Gastrocnemius medialis (tissue), 4 donors: ENCODE results near the gene NUP153. TPM values are rescaled to one million over a fixed set of nuclear protein-coding genes. Genes with fewer than 3 reads are reported as not detected.

Source experiments
- ATAC-seq, 2 donors: fragments of 150-250 bp; one replicate each; pipeline ENCODE4 v1.9.1; 2016
- DNase-seq, 2 donors: peaks; one replicate each; pipeline ENCODE4 v3.0.0-alpha.2; 2019
- H3K27ac ChIP-seq, 4 donors: fragments of 200-600 bp; sonication (generic); 1 replicate in 1 of 4; 2 replicates in 3 of 4; pipeline ENCODE4 v1.5.1; 2016 to 2018; ENCODE audit warnings: mild to moderate bottlenecking in 2 of 4, moderate library complexity in 1 of 4
- H3K27me3 ChIP-seq, 3 donors: fragments of 200-600 bp; sonication (generic) in 2 of 3; 1 replicate in 1 of 3; 2 replicates in 2 of 3; pipeline versions ENCODE4 v1.5.1 to v1.6.0; 2016 to 2019; ENCODE audit warnings: mild to moderate bottlenecking in 1 of 3, moderate library complexity in 1 of 3
- H3K36me3 ChIP-seq, 2 donors: fragments of 200-600 bp; sonication (generic) in 1 of 2; one replicate each; pipeline ENCODE4 v1.5.1; 2017 to 2018
- H3K4me1 ChIP-seq, 2 donors: fragments of 200-600 bp; sonication (generic) in 1 of 2; one replicate each; pipeline ENCODE4 v1.5.1; 2016 to 2017; ENCODE audit warnings: mild to moderate bottlenecking in 2 of 2
- H3K4me3 ChIP-seq, 4 donors: fragments of 200-600 bp; sonication (generic) in 3 of 4; 1 replicate in 1 of 4; 2 replicates in 3 of 4; pipeline ENCODE4 v1.5.1; 2016 to 2019; ENCODE audit warnings: mild to moderate bottlenecking in 2 of 4
- H3K9me3 ChIP-seq, 3 donors: fragments of 200-600 bp; sonication (generic) in 2 of 3; 1 replicate in 1 of 3; 2 replicates in 2 of 3; pipeline ENCODE4 v1.5.1; 2016 to 2019
- POLR2A ChIP-seq, 2 donors: fragments of 450-650 bp; IDR thresholded peaks; one replicate each; pipeline ENCODE4 v1.6.1; 2017; ENCODE audit warnings: antibody characterized with exemption in 2 of 2, mild to moderate bottlenecking in 2 of 2, moderate library complexity in 2 of 2
- in situ Hi-C, 4 donors: fragments of 200-750 bp; cut with MboI; loops; one replicate each; pipeline versions ENCODE4 v1.15.0 to v1.8.0; 2017; ENCODE audit warnings: low sequenced_read_pairs in 4 of 4
- intact Hi-C: fragments of 100-400 bp; cut with DNase I; formaldehyde crosslinking; loops from one replicate; pipeline ENCODE4 v1.15.1; 2023; ENCODE audit warnings: low total_unique reads
- total RNA-seq, 4 donors: library from RNA; depleted of rRNA; stranded (reverse); fragments of >200 nt; gene quantifications; one replicate each; pipeline versions ENCODE4 v1.1.0 to v1.2.3, GENCODE V29; 2016
- TF ChIP-seq, protein P1 (sequence below), 5 experiments: fragments of 450-650 bp in 3 of 5; fragments of 200-600 bp in 2 of 5; sonication (generic) in 2 of 5; IDR thresholded peaks in 4 of 5; conservative IDR thresholded peaks in 1 of 5; 1 replicate in 4 of 5; 2 replicates in 1 of 5; pipeline ENCODE4 v1.5.1; 2016 to 2019; ENCODE audit warnings: antibody characterized with exemption in 5 of 5, mild to moderate bottlenecking in 3 of 5, moderate library complexity in 3 of 5

Gene NUP153
- total RNA-seq, 4 donors from 2014 or later = 29.7 to 44.2 (median 37.9) TPM

GRCh38 chr6:17606606-17607005 is 100.1 kb downstream of the NUP153 start:
- Histone ChIP-seq H3K36me3 (peaks cover 0 to 40% of the 10 kb centered on the region in 2 donors), H3K4me1 (peaks cover 7 to 12% of the 10 kb centered on the region in 2 donors), H3K27ac (no peak overlapping the region), H3K4me3 (no peak overlapping the region), H3K9me3 (no peaks in the 10 kb centered on the region), H3K27me3 (no peaks in the 10 kb centered on the region)
- TF ChIP-seq, protein P1, sequence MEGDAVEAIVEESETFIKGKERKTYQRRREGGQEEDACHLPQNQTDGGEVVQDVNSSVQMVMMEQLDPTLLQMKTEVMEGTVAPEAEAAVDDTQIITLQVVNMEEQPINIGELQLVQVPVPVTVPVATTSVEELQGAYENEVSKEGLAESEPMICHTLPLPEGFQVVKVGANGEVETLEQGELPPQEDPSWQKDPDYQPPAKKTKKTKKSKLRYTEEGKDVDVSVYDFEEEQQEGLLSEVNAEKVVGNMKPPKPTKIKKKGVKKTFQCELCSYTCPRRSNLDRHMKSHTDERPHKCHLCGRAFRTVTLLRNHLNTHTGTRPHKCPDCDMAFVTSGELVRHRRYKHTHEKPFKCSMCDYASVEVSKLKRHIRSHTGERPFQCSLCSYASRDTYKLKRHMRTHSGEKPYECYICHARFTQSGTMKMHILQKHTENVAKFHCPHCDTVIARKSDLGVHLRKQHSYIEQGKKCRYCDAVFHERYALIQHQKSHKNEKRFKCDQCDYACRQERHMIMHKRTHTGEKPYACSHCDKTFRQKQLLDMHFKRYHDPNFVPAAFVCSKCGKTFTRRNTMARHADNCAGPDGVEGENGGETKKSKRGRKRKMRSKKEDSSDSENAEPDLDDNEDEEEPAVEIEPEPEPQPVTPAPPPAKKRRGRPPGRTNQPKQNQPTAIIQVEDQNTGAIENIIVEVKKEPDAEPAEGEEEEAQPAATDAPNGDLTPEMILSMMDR (IDR thresholded peaks at IDR 0.05 in 4 of 5, conservative IDR thresholded peaks at IDR 0.05 in 1 of 5) = no peak
- no peak for TF ChIP-seq POLR2A (IDR thresholded peaks at IDR 0.05)
- no peak for DNase-seq
- intact Hi-C loops = no loop called here
- in situ Hi-C loops = loop anchor here in 1 of 4 donors (25.0 kb wide), 1 partner anchor 181 kb away; no protein-coding TSS in a partner anchor
- no peak for ATAC-seq

DNA sequence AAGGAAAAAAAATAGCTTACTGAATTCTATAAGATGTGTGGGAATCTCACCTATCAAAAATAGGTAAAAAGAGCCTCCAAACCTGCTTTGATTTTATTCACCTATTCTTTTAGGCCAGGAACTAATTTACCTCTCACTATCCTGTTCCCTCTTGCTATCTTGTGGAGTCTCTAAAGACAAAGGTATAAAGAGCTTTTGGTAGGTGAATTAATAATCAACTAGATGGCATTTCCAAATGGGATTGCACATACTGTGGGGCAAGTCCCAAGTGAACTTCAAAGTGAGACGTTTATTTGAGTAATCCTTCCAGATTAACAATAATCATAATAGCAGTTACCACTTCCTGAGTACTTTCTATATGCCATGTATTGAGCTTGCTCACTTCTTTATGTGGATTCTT is 103.8 kb downstream of the NUP153 start:
- H3K27ac ChIP-seq = no peak overlapping the region
- no peak overlapping the region for H3K4me3 ChIP-seq
- no peaks in the 10 kb centered on the region for H3K9me3 ChIP-seq
- H3K4me1 ChIP-seq = peaks cover 11 to 13% of the 10 kb centered on the region in 2 donors
- in situ Hi-C loops (loop anchor here in 1 of 4 donors (25.0 kb wide), 1 partner anchor 184 kb away; no protein-coding TSS in a partner anchor), intact Hi-C loops (loop anchor here (5.0 kb wide), 1 partner anchor 384 kb away; the partner anchor contains the start of gene KIF13A)
- TF ChIP-seq POLR2A (IDR thresholded peaks at IDR 0.05) = no peak
- TF ChIP-seq, protein P1 (IDR thresholded peaks at IDR 0.05 in 4 of 5, conservative IDR thresholded peaks at IDR 0.05 in 1 of 5) = no peak
- no peak for DNase-seq
- no peaks in the 10 kb centered on the region for H3K27me3 ChIP-seq
- peaks cover 0 to 23% of the 10 kb centered on the region in 2 donors for H3K36me3 ChIP-seq
- ATAC-seq = no peak

GRCh38 chr6:17601386-17601703 is 105.4 kb downstream of the NUP153 start:
- Histone ChIP-seq H3K27me3 (no peaks in the 10 kb centered on the region), H3K27ac (peak overlapping the region; percentile 89 to 99 (median 94)), H3K4me1 (peaks cover 11 to 13% of the 10 kb centered on the region in 2 donors), H3K9me3 (no peaks in the 10 kb centered on the region), H3K36me3 (peaks cover 0 to 12% of the 10 kb centered on the region in 2 donors), H3K4me3 (peak overlapping the region; percentile 77 to 98 (median 86))
- ATAC-seq (peak in 1 of 2 donors; percentile 2), DNase-seq (no peak)
- no peak for TF ChIP-seq POLR2A (IDR thresholded peaks at IDR 0.05)
- TF ChIP-seq, protein P1 (IDR thresholded peaks at IDR 0.05 in 4 of 5, conservative IDR thresholded peaks at IDR 0.05 in 1 of 5) = no peak
- intact Hi-C loops = loop anchor here (5.0 kb wide), 1 partner anchor 386 kb away; the partner anchor contains the start of gene KIF13A
- in situ Hi-C loops = loop anchor here in 1 of 4 donors (25.0 kb wide), 1 partner anchor 186 kb away; no protein-coding TSS in a partner anchor

DNA sequence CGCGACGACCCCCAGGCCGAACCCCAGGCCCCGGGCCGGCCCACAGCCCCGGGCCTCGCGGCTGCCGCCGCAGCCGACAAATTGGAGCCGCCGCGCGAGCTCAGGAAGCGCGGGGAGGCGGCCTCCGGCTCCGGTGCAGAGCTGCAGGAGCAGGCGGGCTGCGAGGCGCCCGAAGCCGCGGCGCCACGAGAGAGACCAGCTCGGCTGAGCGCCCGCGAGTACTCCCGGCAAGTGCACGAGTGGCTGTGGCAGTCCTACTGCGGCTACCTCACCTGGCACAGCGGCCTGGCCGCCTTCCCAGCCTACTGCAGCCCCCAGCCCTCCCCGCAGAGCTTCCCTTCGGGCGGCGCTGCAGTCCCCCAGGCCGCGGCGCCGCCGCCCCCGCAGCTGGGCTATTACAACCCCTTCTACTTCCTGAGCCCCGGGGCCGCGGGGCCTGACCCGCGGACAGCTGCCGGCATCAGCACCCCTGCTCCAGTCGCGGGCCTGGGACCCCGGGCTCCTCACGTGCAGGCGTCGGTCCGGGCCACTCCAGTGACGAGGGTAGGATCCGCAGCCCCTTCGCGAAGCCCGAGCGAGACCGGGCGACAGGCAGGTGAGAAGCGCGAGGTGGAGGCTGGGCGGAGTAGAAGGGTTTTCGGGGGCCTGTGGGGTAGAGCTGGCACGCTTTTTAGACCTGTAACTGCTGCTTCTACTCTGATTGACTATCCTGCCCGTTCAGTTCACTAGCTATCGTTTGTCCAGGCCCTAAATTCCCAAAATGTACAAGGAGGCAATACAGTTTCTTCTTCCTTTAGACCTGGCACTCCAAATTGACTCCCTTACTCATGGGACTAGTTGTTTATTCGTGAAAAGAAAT is 106.0 kb downstream of the NUP153 start:
- intact Hi-C loops = loop anchor here (1.0 to 5.0 kb wide), 2 partner anchors 106 to 387 kb away; partner anchors contain the start of genes KIF13A and NUP153
- Histone ChIP-seq H3K4me1 (peaks cover 11 to 13% of the 10 kb centered on the region in 2 donors), H3K27me3 (no peaks in the 10 kb centered on the region), H3K4me3 (peak overlapping the region; percentile 77 to 98 (median 86)), H3K36me3 (peaks cover 0 to 11% of the 10 kb centered on the region in 2 donors), H3K27ac (peak overlapping the region; percentile 89 to 99 (median 94)), H3K9me3 (no peaks in the 10 kb centered on the region)
- ATAC-seq (peak; percentile 59 to 60), DNase-seq (peak; percentile 24 to 49)
- peak in 1 of 2 donors; percentile 32 for TF ChIP-seq POLR2A (IDR thresholded peaks at IDR 0.05)
- TF ChIP-seq, protein P1 (IDR thresholded peaks at IDR 0.05 in 4 of 5, conservative IDR thresholded peaks at IDR 0.05 in 1 of 5) = no peak
- in situ Hi-C loops = loop anchor here in 1 of 4 donors (25.0 kb wide), 1 partner anchor 187 kb away; no protein-coding TSS in a partner anchor
